Left lung (tissue), 10 donors: ENCODE measurements around the gene PRKAA1. TPM values are rescaled to one million over a fixed set of nuclear protein-coding genes. Genes with fewer than 3 reads are reported as not detected.

Source experiments
- ATAC-seq: fragments of 200-7000 bp; cut with Tn5 transposase; one replicate; pipeline ENCODE4 v1.9.1; 2020; ENCODE audit warnings: moderate library complexity
- DNase-seq, 4 donors: peaks; one replicate each; pipeline ENCODE4 v3.0.0-alpha.2; 2013 to 2020
- H3K27ac ChIP-seq, 2 donors: fragments of 200-600 bp; sonication (generic) in 1 of 2; one replicate each; pipeline versions ENCODE4 v1.5.0 to v1.8.0; 2020 to 2021
- H3K27me3 ChIP-seq, 2 donors: fragments of 200-600 bp; sonication (generic) in 1 of 2; one replicate each; pipeline versions ENCODE4 v1.5.0 to v1.8.0; 2020 to 2021
- H3K36me3 ChIP-seq, 2 donors: fragments of 200-600 bp; sonication (generic) in 1 of 2; one replicate each; pipeline versions ENCODE4 v1.5.0 to v1.8.0; 2020 to 2021
- H3K4me1 ChIP-seq, 2 donors: fragments of 200-600 bp; one replicate each; pipeline ENCODE4 v1.8.0; 2021
- H3K4me3 ChIP-seq, 2 donors: fragments of 200-600 bp; sonication (generic) in 1 of 2; one replicate each; pipeline versions ENCODE4 v1.5.0 to v1.8.0; 2020 to 2021; ENCODE audit warnings: mild to moderate bottlenecking in 1 of 2
- H3K9me3 ChIP-seq, 2 donors: fragments of 200-600 bp; sonication (generic) in 1 of 2; one replicate each; pipeline versions ENCODE4 v1.5.0 to v1.8.0; 2020 to 2021
- intact Hi-C, 2 donors: fragments of 100-400 bp; cut with DNase I; formaldehyde crosslinking; loops; one replicate each; pipeline versions ENCODE4 v1.11.2 to v1.14.2; 2022
- polyA plus RNA-seq, 6 donors: library from polyadenylated mRNA; unstranded; fragments of 120-200 nt; gene quantifications; one replicate each; pipeline ENCODE4 v1.2.1, GENCODE V29; 2013; ENCODE audit not compliant: insufficient read length in 6 of 6
- total RNA-seq, 2 donors: library from RNA; stranded (reverse); fragmentation: NEBNext Ultra II Directional; extraction: Animal tissue kit (Norgen Biotek cat#: 25700); gene quantifications; one replicate each; pipeline ENCODE4 v1.2.1, GENCODE V29; 2021
- TF ChIP-seq, protein P1 (sequence below), 2 donors: fragments of 200-600 bp; sonication (generic) in 1 of 2; IDR thresholded peaks; one replicate each; pipeline versions ENCODE4 v1.5.0 to v1.8.0; 2021; ENCODE audit warnings: antibody characterized with exemption in 2 of 2
- donor health status: DM: no; HTN: yes; CAD: no.
- donor health status: DM: no; HTN: no; CAD: no.

PRKAA1 gene
- total and polyA plus RNA-seq, 8 donors: 71.2 to 85.7 (median 78.4) TPM

DNA sequence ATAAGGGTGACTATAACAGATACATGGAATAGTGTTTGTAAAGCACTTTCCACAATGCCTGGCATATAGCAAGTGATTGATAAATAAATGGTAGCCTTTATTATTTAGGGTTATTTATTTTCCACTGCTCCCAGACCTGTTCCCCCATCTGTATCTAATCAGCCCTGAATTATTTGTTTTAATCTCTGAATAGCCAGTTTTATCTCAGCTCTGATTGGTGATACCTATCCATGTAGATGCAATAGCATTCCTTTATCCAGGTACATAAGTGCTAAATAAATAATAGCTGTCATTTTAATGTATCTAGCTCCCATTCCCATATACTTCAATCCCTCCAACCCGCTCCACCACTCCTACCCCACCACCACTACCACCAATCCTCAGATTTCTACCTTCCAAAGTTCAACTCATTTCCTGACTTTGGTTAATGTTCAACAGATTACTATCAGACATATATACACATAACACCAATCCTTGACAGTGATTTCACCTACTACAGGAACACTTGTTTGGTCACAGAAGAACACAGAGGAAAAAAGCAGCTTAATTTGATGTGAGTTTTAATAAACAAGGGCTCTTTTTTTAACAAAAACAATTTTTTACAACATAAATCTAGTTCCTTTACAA is 14.0 kb downstream of the PRKAA1 start:
- TF ChIP-seq, protein P1, sequence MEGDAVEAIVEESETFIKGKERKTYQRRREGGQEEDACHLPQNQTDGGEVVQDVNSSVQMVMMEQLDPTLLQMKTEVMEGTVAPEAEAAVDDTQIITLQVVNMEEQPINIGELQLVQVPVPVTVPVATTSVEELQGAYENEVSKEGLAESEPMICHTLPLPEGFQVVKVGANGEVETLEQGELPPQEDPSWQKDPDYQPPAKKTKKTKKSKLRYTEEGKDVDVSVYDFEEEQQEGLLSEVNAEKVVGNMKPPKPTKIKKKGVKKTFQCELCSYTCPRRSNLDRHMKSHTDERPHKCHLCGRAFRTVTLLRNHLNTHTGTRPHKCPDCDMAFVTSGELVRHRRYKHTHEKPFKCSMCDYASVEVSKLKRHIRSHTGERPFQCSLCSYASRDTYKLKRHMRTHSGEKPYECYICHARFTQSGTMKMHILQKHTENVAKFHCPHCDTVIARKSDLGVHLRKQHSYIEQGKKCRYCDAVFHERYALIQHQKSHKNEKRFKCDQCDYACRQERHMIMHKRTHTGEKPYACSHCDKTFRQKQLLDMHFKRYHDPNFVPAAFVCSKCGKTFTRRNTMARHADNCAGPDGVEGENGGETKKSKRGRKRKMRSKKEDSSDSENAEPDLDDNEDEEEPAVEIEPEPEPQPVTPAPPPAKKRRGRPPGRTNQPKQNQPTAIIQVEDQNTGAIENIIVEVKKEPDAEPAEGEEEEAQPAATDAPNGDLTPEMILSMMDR (IDR thresholded peaks at IDR 0.05): no peak
- H3K36me3 ChIP-seq: peaks cover 0 to 11% of the 10 kb centered on the region in 2 donors
- intact Hi-C loops: no loop called here
- no peak for DNase-seq
- no peak overlapping the region for H3K4me3 ChIP-seq
- no peaks in the 10 kb centered on the region for H3K27me3 ChIP-seq
- peaks cover 5 to 47% of the 10 kb centered on the region in 2 donors for H3K4me1 ChIP-seq
- no peak overlapping the region for H3K27ac ChIP-seq
- H3K9me3 ChIP-seq: no peaks in the 10 kb centered on the region
- ATAC-seq: no peak

DNA sequence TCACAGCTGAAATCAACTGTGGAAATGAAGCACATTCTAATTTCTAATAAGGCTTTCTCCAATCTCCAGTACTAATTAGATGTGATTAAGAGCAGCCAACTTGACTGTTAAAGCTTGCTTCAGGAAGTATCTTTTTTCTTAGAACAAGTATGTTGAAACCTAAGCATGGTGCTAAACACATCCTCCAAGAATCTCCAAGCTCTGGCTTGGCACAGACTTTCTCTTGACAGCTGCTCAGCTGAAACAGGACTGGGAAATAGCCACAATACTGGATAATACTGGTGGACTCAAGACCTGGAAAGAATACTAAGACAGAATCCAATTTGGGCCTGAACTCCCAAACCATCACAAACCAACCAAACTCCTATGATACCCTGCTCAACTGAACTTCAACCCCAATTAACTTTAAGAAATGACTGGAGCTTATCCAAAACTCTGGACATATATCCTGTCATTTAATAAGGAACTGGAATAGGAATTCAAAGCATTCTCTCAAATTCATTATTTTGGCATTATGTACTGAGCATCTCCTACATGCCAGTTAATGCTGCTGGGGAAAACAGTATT is 16.2 kb downstream of the PRKAA1 start:
- peaks cover 0 to 5% of the 10 kb centered on the region in 2 donors for H3K36me3 ChIP-seq
- H3K9me3 ChIP-seq: no peaks in the 10 kb centered on the region
- intact Hi-C loops: no loop called here
- H3K4me1 ChIP-seq: peaks cover 5 to 47% of the 10 kb centered on the region in 2 donors
- H3K4me3 ChIP-seq: no peak overlapping the region
- DNase-seq (peak in 1 of 4 donors; percentile 21), ATAC-seq (peak; percentile 53)
- H3K27me3 ChIP-seq: no peaks in the 10 kb centered on the region
- H3K27ac ChIP-seq: no peak overlapping the region
- TF ChIP-seq, protein P1 (IDR thresholded peaks at IDR 0.05): no peak

GRCh38 chr5:40780858-40781257 is 17.3 kb downstream of the PRKAA1 start:
- Histone ChIP-seq H3K9me3 (no peaks in the 10 kb centered on the region), H3K4me1 (peaks cover 5 to 56% of the 10 kb centered on the region in 2 donors), H3K27me3 (no peaks in the 10 kb centered on the region), H3K4me3 (no peak overlapping the region), H3K27ac (peak overlapping the region in 1 of 2 donors; percentile 10), H3K36me3 (peaks cover 2 to 16% of the 10 kb centered on the region in 2 donors)
- no peak for ATAC-seq
- intact Hi-C loops: no loop called here
- DNase-seq: no peak
- TF ChIP-seq, protein P1 (IDR thresholded peaks at IDR 0.05): no peak

DNA sequence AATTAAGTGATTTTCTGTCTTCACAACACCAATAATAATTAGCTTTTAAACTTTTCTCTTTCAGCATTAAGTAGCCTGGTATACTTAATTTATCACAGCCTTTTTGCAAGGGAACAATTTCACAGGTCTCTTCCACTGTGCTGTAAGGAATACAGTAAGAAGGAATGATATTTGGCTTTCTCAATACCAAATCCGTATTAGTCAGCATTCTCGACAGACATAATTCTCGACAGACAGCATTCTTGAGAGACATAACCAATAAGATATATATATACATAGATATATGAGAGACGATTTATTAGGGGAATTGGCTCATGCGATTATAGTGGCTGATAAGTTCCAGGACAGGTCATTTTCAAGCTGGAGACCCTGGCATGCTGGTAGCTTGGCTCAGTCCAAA is 18.0 kb downstream of the PRKAA1 start:
- ATAC-seq (no peak), DNase-seq (no peak)
- intact Hi-C loops: no loop called here
- peaks cover 3 to 22% of the 10 kb centered on the region in 2 donors for H3K36me3 ChIP-seq
- H3K27me3 ChIP-seq: no peaks in the 10 kb centered on the region
- TF ChIP-seq, protein P1 (IDR thresholded peaks at IDR 0.05): no peak
- peak overlapping the region in 1 of 2 donors; percentile 10 for H3K27ac ChIP-seq
- peaks cover 5 to 60% of the 10 kb centered on the region in 2 donors for H3K4me1 ChIP-seq
- no peak overlapping the region for H3K4me3 ChIP-seq
- H3K9me3 ChIP-seq: no peaks in the 10 kb centered on the region

DNA sequence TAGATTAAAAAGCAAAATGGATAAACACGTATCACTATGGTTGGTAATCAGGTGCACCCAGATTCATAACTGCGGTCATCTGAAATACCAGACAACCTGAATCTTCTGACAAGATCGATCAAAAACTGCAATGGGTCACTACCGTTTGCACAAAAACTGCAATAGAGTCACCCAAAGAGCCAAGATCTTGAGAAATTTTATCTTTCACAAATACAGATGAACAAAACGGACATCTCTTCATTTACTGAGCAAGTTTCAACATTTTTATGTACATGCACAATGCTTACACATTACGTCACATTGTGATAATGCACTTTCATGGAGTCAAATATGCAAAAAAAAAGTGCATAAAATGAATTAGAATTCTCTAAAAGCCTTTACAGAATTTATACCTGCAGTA is 18.6 kb downstream of the PRKAA1 start:
- H3K27ac ChIP-seq: no peak overlapping the region
- H3K4me3 ChIP-seq: no peak overlapping the region
- peaks cover 3 to 28% of the 10 kb centered on the region in 2 donors for H3K36me3 ChIP-seq
- no peaks in the 10 kb centered on the region for H3K27me3 ChIP-seq
- H3K4me1 ChIP-seq: peaks cover 5 to 56% of the 10 kb centered on the region in 2 donors
- intact Hi-C loops: no loop called here
- H3K9me3 ChIP-seq: no peaks in the 10 kb centered on the region
- TF ChIP-seq, protein P1 (IDR thresholded peaks at IDR 0.05): no peak
- ATAC-seq (no peak), DNase-seq (no peak)
